NCI-H1694 treated with DMSO at 0.1 percent for 48 hours (cell line): ENCODE data around the gene TRUB1.

Experiments used
- DNase-seq: peaks from one replicate; lab custom pipeline; 2025; lab: John Stamatoyannopoulos, UW

TRUB1 gene

DNA sequence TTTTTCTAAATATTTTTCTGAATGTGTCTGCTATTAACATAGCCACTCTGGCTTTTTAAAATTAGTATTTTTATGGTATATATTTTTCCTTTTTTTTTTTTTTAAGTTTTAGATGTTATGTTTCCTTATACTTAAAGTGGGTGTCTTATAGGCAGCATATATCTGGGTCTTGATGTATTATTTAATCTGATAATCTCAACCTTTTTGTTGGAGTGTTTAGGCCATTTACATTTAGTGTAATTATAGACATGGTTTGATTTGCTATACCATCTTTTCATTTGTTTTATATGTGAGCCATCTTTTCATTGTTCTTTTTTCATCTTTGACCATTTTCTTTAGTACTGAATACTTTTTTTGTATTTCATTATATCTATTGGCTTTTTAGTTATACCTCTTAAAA, 45.0 kb downstream of the TRUB1 start:
- no peak for DNase-seq

DNA sequence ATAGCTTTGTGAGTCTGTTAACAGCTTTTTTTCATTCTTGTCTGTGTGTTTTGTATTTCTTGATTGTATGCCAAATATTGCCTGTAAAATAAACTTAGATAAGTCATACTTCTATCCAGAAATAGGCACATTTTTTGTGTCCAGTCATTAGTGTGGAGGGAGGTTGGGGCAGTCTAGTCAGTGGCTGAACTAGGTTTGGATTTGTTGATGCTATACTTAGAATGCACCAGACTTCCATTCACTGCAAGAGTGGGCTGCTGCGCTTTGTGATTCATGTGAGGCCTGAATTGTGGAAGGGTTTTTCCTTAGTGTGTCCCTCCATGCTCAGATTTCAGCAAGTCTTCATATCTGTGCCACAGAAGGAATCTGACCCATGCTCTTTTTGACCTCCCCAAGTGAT, 50.0 kb downstream of the TRUB1 start:
- no peak for DNase-seq

DNA sequence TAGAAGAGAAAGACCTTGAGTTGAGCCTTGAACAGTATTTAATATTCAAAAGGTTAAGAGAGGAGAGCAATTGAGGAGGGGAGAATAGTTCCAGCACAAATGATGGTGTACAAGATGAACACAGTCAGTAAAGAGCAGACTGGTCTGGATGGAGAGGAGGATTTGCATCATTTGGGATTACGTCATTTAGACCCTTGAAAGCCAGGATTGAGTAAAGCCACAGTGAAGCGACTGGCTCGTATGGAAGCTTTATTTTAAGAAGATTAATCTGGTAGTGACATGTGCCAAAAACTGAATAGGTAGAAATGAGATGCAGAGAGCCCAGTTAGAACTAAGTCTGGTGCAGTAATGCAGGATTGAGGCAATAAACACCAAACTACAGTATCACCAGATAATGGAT, 52.6 kb downstream of the TRUB1 start:
- DNase-seq = no peak

DNA sequence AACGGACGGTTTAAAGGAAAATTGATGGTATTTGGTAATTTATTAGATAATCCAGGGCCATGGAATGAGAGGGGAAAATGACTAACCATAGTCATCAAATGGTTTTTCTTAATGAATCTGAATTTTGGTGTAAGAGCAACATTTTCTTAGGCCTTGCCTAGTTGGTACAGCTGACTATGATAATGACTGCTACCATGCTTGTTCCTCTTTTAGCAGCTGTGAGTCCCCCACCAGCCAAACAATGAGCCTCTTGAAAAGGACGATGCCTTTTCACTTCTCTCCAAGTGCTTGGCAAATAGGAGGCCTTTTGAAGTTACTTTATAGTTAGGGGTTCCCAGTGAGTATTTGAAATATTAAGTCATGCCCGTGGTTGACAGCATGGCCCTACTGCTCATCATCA, 53.0 kb downstream of the TRUB1 start:
- no peak for DNase-seq

DNA sequence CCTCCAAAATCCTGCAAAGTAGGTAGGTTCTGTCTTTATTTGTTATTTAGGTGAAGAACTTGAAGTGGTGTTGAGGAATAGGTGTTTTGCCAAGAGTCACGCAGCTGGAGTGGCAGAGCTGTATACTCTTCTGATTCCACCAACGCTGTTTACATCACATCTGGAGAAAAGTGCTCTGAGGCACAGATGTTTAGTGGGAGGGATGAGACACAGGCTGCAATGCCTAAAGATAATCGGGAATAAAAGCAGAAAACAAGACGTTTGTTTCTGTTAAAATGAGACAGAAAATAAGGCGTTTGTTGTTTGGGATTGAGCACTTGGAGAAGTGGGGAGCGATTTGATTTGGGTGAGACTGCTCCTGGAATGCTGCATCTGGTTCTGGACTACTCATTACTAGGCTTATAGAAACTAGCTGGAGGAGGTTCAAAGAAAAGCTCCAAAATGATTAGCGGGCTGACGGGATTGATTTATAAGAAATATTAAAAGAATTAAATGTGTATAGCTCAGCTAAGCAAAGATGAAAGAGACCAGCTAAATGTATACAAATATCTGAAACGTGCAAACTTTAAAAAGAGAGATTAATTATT, 54.3 kb downstream of the TRUB1 start:
- DNase-seq = no peak

DNA sequence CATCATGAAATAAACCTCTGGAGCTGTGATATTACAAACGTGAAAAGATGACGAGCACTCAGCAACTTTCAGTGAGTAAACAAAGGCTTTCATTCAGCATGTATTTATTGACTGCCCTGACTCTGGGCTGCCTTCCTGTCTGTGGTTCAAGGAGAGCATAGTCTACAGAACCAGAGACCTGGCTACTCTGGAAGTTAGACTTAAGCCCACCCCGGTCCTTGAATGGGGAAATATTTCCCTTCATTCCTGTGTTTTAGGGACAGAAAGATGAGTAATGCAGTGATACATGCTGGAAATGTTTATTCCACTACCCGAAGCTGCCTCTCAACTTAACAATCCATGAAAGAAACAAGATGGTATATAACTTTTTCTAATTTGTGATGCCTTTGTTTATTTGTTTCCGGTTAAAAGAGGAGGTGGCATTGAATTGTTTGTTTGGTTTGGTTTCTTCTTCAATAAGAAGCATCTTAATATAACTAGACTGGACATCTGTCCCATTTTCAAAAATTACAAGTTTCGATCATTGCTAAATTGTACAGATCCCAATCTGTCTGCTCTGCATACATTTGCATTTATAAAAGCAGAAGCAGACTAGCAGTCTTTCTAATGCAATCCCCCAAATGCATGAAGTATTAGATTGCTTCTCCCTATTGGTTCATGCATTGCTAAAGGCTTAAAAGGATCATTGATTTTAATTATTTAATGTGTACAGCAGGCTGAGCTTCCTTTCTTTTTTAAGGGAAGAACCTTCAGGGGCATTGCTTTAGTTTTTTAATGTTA, 57.7 kb downstream of the TRUB1 start:
- DNase-seq = no peak

DNA sequence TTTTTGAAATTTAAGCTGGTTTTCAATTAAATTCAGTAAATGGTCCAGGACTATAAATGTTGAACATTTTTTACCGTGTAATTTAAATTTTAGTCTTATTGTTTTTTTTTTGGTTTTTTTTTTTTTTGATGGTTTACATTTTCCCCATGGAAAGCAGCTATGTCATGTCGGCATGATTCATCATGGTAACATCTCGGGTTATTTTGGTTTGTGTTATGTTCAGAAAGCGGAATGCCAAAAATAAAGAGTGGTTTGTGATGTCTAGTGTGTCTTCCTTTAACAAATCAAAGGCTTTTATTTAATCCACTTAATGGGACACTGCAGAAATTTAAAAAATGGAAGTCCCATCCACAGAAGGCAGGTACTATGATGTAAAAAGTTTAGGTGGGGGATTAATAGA, 58.5 kb downstream of the TRUB1 start:
- DNase-seq = no peak

DNA sequence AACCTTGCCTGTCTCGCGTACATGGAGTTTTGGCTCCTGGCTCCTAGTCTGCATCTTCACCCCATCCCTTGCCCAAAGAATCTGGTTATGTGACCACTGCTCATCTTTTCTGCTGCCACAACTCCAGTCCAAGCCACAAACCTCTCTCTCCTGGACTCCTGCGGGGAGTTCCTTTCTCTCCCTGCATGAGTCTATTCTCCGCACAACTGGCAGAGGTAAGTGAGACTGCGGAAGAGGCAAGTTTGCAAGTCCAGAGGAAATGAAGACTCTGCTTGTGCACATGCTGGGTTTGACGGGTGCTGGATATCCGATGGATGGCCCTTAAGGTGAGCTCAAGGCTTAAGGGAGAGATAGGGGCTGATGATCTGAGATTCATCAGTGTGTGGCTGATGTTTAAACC, 61.0 kb downstream of the TRUB1 start:
- DNase-seq = no peak

DNA sequence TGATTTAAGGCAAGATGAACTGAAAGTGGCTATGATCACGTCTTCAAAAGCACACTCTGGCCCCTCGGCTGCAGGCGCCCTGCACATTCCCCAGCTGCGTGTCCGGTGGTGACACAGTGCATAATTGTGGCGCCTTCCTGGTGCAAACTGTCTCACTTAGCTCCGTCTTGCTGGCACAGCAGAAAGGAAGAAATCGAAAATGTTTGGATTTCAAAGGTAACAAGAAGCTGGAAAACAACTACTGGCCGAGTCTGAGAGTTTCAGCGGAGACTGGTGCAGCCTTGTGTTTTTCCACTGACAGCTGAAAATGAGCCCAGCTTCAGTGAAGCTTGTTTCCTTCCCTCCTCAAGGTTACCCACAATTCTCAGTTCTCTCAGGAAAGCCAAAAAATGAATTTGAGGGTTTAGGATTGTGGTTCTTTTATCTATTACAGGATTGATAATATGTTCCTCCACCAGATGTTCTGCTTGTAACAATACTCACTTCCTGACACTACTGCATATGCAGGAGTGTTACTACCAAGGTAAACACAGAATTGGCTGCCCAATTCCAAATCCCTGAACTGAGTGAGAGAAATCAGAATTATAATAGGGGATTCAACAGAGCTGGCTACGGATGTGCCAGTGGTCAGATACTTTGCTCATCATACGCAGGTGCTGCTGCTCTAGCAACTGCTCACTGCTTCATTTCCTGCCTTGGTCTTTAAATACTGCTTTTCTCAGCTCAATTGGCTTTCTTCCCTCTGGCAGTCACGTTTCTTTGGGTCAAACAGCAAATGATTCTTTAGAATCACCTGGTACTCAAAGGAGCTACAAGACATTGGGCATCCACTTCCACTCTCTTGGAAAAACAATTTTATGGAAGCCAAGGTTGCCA, 63.7 kb downstream of the TRUB1 start:
- DNase-seq = no peak

DNA sequence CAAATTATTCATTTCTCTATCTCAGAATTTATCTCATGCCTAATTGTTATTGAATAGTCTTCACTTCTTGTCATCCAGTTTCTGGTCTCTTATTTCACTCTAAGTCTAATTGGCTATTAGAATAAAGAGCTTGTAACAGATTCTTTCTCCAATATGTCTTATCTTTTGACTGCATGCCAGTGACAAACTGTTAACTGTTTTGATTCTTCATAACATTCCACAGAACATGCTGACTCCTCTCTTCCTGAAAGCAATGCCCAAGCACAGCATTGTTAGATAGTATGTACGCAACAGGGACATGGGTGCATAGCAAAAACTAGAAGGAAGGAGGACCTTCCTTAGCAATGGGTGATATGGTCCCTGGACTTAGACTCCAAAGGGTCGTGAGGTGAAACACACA, 65.4 kb downstream of the TRUB1 start:
- no peak for DNase-seq

DNA sequence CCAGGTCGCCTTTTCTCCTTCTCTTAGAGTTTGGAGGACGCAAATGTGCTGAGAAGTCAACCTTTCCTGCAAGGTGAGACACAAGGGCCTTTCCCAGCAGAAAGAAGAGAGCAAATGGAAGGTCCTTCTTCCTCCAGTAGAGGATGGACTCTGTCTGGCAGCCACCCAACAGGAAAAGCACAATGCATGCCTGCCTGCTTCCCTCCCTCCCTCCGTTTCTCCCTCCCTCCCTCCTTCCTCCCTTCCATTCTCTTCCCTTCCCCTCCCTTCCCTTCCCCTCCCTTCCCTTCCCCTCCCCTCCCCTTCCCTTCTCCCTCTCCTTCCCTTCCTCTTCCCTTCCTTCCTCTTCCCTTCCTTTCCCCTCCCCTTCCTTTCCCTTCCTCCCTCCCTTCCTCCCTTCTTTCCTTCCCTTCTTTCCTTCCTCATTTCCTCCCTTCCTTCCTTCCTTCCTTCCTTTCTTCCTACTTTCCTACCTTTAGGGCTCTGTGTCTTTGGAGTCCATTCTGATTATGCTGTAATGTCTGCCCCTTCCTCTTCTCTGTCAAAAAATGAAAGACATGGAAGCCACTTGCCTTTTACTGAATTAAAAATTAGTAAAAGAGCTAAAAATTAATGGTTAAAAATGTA, 66.4 kb downstream of the TRUB1 start:
- no peak for DNase-seq

DNA sequence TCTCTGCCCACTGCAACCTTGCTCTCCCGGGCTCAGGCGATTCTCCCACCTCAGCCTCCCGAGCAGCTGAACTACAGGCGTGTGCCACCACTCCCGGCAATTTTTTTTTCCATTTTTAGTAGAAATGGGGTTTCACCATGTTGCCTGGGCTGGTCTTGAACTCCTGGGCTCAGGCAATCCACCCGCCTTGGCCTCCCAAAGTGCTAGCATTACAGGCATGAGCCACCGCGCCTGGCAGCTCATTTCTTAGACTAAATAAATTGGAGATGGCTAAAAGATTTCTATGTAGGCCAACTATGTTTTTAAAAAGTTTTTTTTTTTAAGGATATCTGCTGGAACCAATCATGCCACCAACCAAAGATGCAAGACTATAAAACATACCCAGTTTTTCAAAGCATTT, 67.8 kb downstream of the TRUB1 start:
- DNase-seq = no peak

DNA sequence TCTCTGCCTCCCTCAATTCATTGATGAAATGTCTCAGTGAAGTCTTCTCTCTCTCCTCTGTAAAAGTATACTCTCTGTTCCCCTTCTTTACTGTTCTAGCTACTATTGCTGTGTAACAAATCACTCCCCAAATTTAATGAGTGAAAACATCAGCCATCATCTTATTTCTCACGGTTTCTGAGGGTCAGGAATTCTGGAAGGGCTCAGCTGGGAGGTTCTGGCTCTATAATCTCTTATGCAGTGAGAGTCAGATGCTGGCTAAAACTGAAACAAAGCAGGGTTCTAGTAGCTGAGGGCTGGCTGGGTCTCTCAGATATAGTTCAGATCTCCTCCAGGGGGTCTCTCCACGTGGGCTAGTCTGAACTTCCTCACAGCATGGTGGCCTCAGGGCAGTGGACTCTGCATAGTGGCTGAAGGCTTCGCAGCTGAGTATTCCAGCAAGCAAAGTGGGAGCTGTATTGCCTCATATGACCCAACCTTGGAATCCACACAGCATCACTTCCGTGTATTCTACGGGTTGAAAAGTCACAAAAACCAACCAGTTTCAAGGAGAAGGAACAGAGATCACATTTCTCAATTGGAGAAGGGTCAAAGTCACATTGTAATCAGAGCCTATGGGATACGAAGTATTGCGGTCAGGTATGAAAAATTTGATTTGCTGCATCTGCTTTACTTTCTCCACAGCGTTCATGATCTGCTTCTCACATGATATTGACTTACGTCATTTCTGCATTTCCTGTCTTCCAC, 80.4 kb downstream of the TRUB1 start:
- DNase-seq = no peak

DNA sequence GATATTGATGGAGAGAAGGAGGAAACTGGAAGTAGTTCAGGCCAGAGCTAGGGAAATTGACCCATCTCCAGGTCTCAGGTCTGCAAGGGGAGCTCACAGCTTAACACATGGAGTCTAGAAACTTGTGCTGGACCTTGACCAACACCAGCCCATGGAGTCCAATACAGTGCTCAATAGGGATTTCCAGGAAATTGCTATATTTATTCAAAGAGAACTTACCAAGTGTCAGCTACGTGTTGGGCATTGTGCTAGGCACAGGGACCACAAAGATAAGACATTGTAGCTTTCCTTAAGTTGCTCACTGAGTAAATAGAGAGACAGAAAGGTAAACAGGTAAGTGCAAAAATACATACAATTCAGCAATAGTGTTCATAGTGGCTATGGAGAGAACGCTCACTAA, 82.5 kb downstream of the TRUB1 start:
- DNase-seq = no peak

DNA sequence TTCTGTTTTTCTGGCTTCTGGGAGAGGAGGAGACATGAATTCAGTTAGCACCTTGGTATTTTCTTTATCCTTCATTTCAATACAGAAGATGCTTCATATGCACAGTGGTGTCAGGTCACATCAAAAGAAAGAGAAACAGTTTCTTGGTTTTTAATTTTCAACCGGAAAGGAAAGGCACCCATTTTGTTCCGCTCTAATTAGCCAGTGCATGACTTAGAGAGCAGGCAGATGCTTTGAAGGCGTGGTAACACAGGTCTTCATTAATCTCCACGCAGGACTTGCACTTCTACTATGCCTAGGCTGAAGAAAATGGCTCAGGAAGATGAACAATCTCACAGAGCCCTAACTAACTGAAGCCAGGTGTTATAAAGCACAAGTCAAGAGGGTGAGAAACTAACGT, 84.7 kb downstream of the TRUB1 start:
- no peak for DNase-seq

DNA sequence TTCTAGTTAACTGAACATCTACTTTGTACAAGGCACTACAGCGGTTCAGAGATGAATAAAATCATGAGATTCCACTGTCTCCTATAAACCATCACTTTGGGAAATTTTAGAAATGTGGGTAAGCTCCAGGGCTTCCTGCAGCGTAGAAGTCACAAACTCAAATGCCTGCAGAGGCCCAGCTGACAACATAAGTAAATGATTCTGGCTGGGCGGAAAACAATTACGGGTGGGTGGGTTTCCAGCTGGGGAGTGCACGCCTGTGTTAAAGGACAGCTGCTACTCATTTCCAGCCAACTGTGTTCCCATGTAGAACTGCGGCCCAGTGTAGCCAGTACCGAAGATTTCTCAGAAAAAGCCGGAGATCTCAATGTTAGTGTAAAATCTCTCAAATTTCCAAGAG, 85.7 kb downstream of the TRUB1 start:
- no peak for DNase-seq

DNA sequence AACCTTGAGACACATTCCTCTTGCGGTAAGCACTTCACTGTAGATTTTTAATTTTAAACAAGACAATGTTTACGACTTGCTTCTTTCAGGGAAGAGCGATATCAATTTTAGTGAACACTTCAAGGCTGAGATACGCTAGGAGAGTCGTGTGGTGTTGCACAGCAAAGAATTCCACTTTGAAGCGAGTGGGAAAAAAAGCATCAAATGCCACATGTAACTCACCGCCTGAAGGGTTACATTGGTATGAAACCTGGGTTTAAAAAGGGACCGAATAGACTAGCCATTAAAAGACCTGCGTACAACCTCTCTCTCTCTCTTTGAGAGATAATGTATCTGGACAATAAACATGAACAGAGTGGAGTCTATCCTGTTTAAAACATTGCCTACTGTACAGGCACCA, 86.4 kb downstream of the TRUB1 start:
- DNase-seq = no peak

DNA sequence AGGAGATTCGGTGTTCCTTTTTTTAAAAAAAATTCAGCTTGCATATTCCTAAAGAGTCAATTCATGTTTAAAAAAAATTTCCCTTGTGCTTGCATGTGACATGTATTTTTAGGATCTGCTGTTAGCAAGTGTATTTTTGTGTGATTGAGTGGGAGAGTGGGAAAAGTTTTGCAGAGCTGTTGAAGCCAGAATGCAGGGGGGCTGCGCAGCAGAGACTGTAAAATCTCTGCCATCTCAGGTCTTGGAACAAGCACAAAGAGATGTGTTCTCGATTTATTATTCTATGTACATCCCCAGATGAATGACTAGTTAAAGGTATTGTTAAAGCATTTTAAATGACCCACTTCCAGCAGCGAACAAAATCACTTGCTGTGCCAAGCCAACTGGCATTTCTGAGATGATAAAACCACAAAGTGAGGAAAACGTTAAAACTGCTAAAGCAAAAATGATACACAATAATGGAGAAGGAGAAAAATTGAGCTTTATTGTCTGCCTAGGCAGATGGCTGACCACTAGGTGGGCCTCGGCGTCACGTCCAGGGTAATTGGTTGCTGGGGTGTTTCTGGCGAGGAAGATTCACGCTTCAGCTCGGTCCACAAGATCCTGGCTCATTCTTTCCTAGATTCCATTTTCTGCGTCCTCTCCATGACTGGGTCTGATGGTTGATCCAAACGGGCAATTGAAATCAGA, 88.2 kb downstream of the TRUB1 start:
- DNase-seq = no peak

DNA sequence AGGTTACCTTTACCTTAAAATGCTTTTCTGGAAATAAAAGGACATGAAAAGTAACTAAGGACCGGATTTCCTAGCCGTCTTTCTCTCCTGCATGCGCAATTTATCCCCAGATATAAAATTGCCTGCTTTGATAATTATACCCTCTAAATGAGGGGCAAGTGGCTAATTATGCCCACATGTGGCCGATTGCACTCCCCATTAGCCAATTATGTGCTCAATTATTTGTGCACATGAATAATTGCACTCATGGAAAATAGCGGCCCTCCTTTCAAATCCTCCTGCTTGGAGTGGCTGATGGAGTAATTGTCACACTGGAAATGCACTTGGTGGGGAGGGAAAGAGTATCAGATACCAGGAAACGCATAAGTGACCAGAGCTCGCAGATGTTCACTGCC, 88.7 kb downstream of the TRUB1 start:
- no peak for DNase-seq
